NB4 (cell line): ENCODE measurements around the gene MAP3K5.

Experiments used
- CTCF ChIP-seq: IDR thresholded peaks from one replicate; pipeline ENCODE4 v1.5.1; 2012; ENCODE audit warnings: low read depth, low read length
- MYC ChIP-seq: IDR thresholded peaks from 2 replicates; pipeline ENCODE4 v1.6.1; 2011; ENCODE audit warnings: low read depth, low read length
- POLR2A ChIP-seq: IDR thresholded peaks from 2 replicates; pipeline ENCODE4 v1.6.1; 2011; ENCODE audit warnings: mild to moderate bottlenecking; ENCODE audit not compliant: insufficient read length; ENCODE audit errors: extremely low read depth
- TF ChIP-seq, protein P1 (sequence below): IDR thresholded peaks from 2 replicates; pipeline ENCODE4 v1.6.1; 2011; ENCODE audit warnings: low read depth, low read length

GRCh38 chr6:136747507-136747906 is 44.8 kb downstream of the MAP3K5 start:
- TF ChIP-seq POLR2A (no peak), CTCF (no peak), MYC (no peak)
- TF ChIP-seq, protein P1, sequence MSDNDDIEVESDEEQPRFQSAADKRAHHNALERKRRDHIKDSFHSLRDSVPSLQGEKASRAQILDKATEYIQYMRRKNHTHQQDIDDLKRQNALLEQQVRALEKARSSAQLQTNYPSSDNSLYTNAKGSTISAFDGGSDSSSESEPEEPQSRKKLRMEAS, result no peak
